Inferior parietal cortex (tissue), 1 donor: ENCODE data around the gene DPYSL4.
"Not testable (repeated sequence)": the region's sequence is repeated elsewhere in the genome, so short reads cannot be mapped to it uniquely, and the experiment has no call there.

Experiments
- DNase-seq: peaks from one replicate; pipeline ENCODE4 v3.0.0-alpha.2; 2016; ENCODE audit errors: extremely low spot score

Gene DPYSL4

GRCh38 chr10:132207536-132208461 lies 21.1 kb downstream of the DPYSL4 start:
- no peak for DNase-seq

- no peak for DNase-seq
Observed at GRCh38 chr10:132208462-132209050, 21.8 kb downstream of the DPYSL4 start.

- DNase-seq, result no peak
Observed at GRCh38 chr10:132209130-132209529, 22.4 kb downstream of the DPYSL4 start.

GRCh38 chr10:132209978-132210530 lies 23.3 kb downstream of the DPYSL4 start:
- no peak for DNase-seq

GRCh38 chr10:132210766-132211165 lies 24.0 kb downstream of the DPYSL4 start:
- DNase-seq, result no peak

- no peak for DNase-seq
Observed at GRCh38 chr10:132211246-132211645, 24.5 kb downstream of the DPYSL4 start.

- no peak for DNase-seq
Observed at GRCh38 chr10:132212816-132213215, 26.1 kb downstream of the DPYSL4 start.

- no peak for DNase-seq
Observed at GRCh38 chr10:132213917-132214316, 27.2 kb downstream of the DPYSL4 start.

GRCh38 chr10:132216441-132216840 lies 29.7 kb downstream of the DPYSL4 start:
- DNase-seq, result not testable (repeated sequence)

GRCh38 chr10:132219486-132219885 lies 32.7 kb downstream of the DPYSL4 start:
- DNase-seq, result no peak

- no peak for DNase-seq
Observed at GRCh38 chr10:132220061-132220460, 33.3 kb downstream of the DPYSL4 start.

- not testable (repeated sequence) for DNase-seq
Observed at GRCh38 chr10:132220996-132221395, 34.2 kb downstream of the DPYSL4 start.

GRCh38 chr10:132222726-132223125 lies 36.0 kb downstream of the DPYSL4 start:
- no peak for DNase-seq

- DNase-seq, result peak; percentile 75
Observed at GRCh38 chr10:132223156-132223590, 36.4 kb downstream of the DPYSL4 start.

- no peak for DNase-seq
Observed at GRCh38 chr10:132223611-132224342, 37.0 kb downstream of the DPYSL4 start.

- DNase-seq, result no peak
Observed at GRCh38 chr10:132224343-132225072, 37.8 kb downstream of the DPYSL4 start.

GRCh38 chr10:132225073-132225848 lies 38.5 kb downstream of the DPYSL4 start:
- DNase-seq, result no peak

- DNase-seq, result no peak
Observed at GRCh38 chr10:132225849-132226205, 39.1 kb downstream of the DPYSL4 start.

GRCh38 chr10:132226586-132227405 lies 40.0 kb downstream of the DPYSL4 start:
- DNase-seq, result no peak
